ENCODE data around the gene ENKUR. TPM values are rescaled to one million over a fixed set of nuclear protein-coding genes. Genes with fewer than 3 reads are reported as not detected.
"Not testable (repeated sequence)": the region's sequence is repeated elsewhere in the genome, so short reads cannot be mapped to it uniquely, and the experiment has no call there.

ENKUR gene
- polyA plus RNA-seq, 5 donors: 3.3 to 10.6 (median 6.9) TPM

DNA sequence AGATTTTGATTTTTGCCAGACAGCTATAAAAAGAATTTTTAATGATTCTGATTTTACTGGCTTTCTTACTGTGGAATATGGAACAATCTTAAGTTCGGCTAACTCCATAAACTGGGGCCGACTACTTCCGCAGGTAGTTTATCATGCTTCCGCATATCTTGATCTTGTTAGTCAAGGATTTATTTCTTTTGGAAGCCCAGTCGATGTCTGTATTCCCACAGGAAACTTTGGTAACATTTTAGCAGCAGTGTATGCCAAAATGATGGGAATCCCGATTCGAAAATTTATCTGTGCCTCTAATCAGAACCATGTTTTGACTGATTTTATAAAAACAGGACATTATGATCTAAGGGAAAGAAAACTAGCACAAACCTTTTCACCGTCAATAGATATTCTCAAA lies 8.6 kb upstream of the ENKUR start:
- DNase-seq: no peak

DNA sequence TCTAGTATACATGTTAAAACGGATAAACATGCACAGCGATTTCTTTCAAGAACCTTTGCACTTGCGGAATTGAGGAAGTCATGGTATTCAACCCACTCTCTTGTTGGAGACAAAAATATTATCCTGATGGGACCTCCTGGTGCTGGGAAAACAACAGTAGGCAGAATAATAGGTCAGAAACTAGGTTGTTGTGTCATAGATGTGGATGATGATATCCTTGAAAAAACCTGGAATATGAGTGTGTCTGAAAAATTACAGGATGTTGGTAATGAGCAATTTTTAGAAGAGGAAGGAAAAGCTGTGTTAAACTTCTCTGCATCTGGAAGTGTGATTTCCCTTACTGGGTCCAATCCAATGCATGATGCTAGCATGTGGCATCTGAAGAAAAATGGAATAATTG lies 7.3 kb upstream of the ENKUR start:
- DNase-seq: no peak

DNA sequence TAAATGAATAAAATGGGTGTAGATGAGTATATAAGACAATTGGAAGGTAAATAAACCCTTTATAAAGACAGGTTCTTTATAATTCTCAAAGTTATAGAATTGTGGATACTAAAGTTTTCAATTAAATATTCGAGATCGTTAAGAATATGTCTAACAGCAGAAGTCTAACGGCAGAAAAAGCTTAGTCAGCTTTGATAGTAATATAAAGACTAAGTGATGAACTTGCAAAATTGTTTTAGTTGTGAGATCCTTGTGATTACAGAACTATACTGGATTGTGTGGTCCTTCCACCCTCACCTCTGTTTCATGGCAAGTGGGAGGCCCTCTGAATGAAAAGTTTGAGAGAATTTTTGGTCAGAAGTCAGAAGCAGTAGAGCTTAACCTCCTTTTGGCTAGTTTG lies 2.7 kb upstream of the ENKUR start:
- DNase-seq: no peak

DNA sequence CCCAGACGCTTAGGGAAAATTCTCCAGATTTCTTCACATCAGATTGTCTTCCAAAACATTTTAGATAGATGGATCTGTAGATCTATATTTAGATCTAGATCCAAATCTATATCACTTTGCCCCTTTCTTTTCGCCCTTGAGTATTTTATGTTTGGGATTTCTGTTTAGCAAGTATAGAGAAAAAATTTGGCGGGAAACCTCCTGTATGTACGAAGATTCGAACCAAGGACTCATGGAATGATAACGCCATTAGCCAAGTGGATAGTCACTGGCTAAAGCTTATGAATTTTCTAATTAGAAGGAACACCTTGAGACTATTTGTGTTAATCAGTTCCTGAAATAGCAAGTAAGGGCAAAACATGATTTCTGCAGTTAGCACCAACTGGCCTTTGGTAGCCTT lies 1.7 kb upstream of the ENKUR start:
- no peak for DNase-seq

DNA sequence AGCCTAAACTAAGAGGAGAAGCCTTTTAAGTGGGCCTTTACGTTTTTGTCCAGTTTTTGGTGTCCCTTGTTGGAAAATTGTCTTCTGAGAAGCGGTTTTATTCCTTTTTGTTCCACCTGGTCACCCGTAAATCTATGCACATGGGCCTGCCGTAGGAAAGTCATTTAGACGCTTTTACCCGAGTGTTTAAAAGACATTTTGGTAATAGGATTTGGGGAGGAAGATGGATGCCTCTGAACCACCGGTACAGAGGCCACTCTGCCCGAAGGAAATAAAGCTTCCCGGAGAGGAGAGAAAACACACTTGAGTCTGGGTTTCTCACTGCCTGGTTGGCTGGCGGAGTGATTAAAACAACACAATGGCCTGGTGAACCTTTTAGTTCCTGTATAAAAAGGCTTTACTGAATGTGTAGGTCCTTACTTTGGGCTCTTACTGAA lies 1.2 kb upstream of the ENKUR start:
- DNase-seq: no peak

DNA sequence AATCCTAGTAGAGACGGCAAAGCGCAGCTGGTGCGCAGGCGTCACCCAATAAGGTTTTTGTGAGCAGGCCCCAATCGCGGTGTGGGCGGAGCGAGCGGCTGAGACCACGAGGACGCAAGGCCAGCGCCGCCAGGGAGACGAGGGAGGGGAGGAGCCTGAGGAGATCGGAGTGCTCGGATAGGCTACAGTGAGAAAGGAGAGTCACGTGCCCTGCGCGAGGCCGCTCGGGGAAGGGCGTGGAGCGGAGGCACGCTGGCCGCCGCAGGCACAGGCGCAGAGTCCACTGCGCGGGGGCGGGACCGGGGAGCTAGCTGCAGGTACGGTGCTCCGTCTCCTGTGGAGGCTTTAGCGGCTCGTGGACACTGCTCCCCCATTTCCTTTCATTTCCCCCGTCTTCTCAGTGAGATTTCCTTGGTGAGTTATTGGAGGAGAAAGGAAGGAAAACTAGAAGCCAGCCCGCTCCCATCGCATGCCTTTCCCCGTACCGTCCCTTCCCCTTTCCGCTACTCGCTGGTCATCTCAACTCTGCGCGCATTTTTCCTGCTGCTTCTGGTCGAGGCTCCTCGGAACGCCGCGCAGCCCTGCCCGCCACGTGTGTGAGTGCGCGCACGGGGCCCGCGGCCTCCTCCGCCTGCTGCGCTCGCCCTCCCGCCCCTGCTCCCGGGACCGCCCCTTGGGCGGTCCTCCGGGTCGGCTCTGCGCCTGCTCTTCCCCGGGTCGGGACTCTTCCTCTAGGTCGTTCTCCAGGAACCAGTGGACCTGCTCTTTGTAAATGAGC lies 607 bp upstream of the ENKUR start, which contains the start of gene THNSL1:
Gene THNSL1 (plus strand): TSS at position 237 of the 778 bp plus-strand sequence. CDS start 6,612 bp downstream, outside the sequence.
- peak; percentile 97 to 98 for DNase-seq

DNA sequence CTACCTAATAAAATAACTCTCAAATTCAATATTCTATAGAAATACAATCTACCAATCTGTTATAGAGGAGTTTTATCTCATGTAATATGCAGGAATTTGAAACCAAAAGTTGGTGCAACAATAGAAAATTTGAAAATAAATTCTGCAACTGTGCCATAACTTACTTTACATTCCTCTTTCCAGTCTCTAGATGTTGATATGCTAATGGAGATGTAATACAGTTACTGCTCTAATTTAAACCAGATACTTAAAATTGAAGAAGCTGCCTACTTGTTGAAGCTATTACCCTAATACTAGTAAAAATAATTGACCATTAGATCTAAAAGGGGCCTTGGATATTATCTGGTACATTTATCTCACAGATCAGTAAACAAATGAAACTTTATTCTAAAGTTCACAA lies 1.4 kb downstream of the ENKUR start:
- no peak for DNase-seq

DNA sequence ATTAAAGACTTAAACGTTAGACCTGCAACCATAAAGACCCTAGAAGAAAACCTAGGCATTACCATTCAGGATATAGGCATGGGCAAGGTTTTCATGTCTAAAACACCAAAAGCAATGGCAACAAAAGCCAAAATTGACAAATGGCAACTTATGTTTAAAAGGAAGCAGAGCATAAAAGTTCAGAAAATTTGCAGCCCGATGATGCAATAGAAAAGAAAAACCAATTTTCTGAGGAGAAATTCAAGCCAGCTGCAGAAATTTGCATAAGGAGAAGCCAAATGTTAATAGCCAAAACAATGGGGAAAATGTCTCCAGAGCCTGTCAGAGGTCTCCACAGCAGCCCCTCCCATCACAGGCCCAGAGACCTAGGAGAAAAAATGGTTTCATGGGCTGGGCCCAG lies 4.4 kb downstream of the ENKUR start:
- not testable (repeated sequence) for DNase-seq

DNA sequence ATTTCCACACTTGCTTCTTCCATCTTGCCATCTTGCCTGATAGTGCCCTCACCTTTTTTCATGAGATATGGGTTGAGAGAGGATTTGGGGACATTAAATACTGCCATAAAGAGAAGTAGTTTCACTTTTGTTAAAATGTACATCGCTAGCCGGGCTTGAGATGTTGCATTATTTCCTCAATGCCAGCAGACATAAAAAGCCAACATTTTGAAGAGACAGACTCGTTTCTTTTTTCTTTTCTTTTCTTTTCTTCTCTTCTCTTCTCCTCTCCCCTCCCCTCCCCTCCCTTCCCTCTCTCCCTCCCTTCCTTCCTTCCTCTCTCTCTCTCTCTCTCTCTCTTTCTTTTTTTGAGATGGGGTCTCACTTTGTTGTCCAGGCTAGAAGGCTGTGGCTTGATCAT lies 17.9 kb downstream of the ENKUR start:
- DNase-seq: no peak

DNA sequence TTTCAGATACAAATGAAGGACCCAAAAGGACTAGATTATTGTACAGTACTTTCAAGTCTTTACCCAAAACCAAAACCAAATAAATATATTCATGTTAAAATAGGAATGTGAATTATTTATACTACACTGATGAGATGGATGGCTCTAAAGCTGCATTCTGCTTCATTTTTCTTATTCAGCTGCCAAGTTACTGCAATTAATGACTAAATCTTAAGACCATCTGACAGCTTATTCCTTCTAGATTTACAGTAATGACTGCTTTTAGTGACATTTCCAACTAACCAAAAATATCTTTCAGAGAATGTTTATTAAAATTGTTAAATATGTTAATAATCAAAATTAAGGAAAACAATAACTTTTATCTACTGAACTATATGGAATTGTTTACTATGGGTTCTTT lies 20.9 kb downstream of the ENKUR start:
- no peak for DNase-seq

DNA sequence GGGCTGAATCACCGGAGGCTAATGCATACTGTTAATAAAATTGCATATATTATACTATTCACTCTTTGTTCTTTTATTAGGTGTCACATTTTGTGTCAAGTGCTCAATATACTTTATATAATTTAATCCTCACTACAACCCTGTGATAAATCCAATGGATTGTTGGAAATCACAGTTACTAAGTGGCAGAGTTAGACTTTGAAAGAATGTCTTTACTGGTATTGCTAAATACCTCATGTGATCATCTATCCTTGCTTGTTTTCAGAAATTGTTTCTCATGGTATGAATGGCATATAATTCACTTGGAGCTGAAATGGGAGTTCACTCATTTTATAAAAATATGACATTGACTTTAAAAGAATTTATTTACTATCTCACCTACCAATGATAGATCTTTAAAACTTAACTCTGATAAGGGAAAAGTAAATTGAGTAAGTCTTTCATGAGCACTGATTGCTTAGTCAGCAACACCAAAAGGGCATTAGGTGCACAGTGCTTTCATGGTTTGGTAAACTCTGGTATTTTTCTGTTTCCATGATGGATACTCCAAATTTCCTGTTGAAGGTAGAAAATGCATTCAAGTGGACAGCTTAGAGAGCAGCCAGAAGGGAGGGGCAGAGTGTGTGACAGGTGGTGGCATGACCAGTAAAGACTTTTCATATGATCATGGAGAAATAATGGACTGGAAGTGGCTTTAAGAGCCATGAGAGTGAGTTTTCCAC lies 22.6 kb downstream of the ENKUR start:
- DNase-seq: no peak

DNA sequence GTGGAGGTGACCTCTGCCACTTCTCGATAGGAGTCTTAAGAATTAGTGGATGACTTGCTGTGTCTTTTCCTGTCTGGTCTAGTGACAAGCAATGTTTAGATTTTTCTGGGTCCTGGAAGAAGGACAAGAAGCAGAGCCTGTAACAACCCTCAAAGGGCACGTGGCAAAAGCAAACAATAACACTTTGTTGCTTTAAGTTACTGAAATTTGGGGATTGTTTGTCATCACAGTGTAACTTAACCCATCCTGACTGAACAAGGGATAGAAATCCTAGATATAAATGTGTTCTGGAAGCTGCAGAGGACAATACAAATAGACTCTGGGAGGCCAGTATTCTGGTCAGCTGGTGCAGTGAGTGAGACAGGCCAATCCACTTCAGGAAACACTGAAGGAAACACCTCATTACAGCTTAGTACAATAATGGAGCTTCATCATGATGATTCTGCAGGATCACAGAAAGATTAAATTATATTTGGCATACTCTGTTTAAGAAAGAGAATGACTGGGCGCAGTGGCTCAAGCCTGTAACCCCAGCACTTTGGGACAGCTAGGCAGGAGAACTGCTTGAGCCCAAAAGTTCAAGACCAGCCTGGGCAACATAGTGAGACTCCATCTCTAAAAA lies 23.3 kb downstream of the ENKUR start:
- no peak for DNase-seq

DNA sequence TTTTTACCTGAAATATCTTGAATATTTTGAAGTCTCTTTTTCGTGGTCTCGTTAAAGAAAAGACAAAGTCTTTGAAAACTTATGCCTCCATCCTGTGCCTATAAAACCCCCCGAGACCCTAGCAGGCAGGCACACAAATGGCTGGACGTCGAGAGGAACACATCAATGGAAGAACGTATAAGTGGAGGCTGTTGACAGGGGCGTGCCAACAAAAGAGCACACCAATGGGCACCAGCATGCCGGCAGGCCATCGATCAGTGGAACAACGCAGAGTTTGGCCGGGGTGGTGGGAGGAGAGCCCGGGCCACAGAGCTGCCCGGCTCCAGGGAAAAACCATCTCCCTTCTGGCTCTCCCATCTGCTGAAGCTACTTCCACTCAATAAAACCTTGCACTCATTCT lies 24.7 kb downstream of the ENKUR start:
- no peak for DNase-seq

DNA sequence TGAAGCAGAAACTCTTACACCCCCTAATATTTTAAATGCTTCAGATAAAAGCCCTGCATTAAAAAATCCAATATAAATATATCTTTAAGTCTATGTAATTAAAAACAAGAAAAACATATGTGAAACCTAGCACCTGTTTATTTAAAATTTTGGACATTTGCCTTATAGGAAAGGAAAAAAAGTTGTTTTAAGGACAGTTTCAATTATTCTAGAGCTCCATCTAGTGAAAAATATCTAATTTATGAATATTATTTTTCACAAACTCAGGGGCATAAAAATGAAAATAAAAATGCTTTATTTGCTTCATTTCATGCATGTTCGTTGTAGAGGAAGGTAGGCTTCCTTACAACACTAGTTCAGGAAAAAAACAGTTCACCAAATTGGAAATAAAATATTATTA lies 26.1 kb downstream of the ENKUR start:
- no peak for DNase-seq

DNA sequence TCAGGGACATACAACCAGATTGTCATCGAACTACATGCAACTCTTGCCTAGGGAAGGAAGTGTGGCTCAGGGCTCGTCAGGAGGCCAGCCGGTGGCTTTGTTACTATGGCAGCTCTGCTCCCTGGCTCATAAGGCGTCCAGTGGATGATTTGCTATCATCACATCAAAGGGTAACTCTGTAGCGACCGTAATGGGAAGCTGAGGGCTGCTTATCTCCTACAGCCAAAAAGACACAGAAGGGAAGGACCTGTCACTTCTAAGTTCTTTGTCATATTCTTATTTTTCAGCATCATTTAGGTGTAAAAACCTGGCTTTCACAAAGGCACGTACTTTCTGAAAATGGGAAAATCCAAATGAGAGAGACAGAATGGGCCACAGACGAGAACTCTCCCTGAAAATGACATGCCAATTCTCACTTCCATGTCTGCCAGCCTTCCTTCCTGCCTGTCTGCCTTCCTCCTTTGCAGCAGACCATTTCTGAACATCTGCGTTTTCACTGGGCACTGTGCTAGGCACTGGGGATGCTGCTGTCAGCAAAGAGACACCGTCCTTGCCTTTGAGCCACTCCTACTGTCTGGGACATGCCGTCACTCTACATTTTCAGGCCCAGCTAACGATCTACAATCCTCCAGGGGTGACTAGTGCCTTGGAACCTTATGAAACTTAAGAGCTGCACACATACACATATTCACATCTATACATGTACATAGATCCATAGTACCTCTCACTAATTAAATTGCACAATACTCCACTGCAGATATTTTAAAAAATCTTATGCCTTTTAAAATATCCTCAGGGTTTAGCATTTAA lies 26.9 kb downstream of the ENKUR start:
- no peak for DNase-seq

DNA sequence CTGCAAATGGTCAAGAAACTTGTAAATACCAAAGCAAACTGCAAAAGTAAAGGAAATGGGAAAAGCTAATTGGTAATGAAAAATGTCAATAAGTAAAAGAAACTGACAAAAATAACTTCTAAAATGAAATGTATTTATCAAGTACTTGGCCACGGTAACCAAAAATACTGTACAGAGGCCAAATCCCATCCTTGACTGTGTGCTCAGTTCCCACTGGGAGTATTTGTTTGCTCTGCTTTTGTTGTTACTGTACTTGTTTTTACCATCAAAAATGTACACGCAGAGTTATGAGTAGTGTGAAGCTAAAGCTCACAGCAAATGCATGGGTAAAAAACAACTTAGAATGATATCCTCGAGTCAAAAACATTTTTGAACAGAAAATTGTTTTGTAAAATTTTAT lies 31.1 kb downstream of the ENKUR start:
- no peak for DNase-seq

DNA sequence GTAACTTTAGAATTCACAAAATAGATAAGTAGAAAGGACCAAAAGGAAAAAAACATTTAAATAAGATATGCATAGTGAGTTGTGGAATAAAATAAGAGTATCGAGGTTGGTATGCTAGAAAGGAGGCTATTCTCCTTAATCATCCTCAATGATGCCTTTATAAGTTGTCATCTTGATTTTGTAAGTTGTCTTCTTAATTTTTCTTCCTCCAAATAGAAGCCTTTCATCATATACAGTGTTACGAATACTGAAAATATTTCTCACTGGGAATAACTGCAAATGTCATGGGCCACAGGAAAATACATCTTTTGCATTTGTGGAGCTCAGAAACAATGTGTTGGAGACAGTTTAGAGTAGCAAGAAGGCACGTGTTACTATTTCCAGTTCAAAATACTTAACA lies 32.0 kb downstream of the ENKUR start:
- no peak for DNase-seq

DNA sequence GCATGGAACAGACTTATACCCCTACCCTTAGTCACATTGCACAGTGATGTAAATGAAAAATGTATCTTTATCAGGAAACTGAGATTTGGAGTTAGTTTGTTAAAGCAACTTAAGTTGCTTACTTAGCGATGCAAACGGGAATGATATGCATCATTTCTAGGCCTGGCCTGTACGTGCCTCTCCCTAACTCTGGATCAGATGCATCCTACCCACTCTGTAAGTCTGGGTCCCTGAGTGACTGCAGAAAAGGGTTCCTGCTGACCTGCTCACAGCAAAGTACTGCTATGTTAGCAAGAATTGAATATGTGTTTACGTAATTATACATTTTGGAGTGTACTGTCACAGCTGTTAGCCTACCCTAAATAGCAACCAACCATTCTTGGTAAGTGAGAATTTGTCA lies 32.8 kb downstream of the ENKUR start:
- DNase-seq: no peak

DNA sequence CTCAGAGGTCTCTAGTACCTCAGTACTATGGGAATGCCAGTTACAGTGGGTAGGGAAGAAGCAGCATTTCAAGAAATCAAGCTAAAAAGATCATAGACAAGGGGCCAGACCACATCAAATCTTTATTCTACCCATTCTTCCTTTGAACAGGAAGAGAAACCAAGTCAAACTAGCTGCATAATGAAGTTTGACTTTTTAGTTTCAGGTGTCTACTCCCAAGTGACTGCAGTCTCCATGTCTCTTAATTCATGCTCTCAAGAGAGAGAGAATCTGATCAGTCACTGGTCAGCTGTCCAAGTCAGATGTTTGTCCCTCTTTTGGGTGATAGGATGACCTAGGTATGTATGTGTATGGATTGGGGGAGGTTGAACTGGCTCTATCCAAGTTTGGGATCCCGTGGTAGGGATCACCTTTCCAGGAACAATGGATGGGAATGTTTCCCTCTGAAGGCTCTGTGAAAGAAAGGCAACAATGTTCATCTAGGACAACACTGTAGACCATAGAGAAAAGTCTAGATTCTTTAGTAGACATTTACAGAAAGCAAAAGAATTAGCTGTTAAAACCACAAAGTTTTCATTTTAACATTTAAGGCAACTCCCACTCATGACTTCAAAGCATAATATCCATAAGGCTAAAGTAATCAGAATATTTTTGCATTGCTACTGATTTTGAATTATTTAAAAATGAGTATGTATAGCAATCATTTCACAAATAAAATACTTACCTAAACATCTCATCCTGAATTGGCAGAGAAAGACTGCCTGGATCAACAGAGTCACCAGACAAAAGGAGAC lies 33.4 kb downstream of the ENKUR start:
- no peak for DNase-seq

DNA sequence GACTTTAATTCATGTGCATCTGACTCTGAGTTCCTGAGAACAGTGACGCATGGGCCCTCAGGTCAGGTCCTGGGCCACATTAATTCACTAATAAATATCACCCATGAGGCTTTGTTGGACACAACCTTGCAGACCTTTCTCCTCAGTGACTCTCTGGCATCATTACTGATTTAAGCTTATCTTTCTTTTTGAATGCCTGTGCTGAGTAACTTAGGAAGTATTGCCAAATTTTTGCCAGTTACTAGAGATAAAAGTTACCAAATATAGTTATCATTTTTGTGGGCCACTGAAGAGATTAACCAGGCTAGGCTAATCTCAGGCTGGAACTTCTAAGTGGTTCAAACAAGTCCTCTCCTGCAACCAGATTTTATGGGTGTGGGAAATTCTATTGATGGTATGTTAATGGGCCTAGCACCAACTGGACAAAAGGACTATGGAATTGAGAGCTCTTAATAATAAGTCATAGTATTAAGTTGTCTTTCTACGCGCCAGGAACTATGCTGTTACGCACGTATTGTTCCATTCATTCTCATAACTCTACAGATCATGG lies 34.7 kb downstream of the ENKUR start:
- no peak for DNase-seq

DNA sequence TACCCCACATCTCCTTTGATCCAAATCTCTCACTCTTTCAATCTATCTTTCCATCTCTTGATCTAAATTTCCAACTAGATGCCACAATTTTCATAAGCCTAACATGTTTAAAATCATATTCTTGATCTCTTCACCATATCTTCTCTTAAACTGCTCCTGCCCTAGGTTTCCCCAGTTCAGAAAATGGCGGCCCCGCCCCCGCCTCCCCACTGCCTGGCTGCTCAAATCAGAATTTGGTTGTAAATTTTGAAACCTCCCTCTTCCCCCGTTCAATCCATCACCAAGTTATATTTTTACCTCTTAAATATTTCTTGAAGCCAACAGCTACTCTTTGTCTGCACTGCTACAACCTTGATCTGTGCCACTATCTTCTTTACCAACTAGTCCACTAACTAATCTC lies 36.3 kb downstream of the ENKUR start:
- no peak for DNase-seq
